ENCODE data around the gene CECR2.

Gene CECR2

DNA sequence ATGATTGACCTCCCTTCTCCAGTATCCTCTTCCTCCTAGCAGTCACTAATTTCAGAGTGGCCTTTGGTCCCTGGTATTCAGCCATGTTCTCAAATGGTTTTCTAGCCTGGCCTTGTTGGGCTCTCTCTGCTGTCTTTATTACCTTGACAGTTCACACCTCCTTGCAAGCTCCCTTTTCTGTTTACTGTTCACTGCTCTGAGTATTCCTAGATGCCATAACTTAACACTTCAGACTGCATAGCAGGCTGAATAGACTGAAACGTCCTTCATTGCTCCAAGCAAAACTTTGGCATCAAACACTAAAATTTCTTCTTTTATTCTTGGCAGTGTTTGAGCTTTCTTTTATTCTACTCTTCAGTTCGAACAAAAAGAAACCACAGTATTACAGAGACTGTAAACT lies 144.4 kb downstream of the CECR2 start:
- TF ChIP-seq EP300 (IDR thresholded peaks at IDR 0.05; ENCODE audit: borderline replicate concordance) = no peak
- TF ChIP-seq FOXM1 (IDR thresholded peaks at IDR 0.05; ENCODE audit: borderline replicate concordance, low read depth) = no peak
- TF ChIP-seq ZBTB7A (IDR thresholded peaks at IDR 0.05; ENCODE audit: low read depth) = no peak
- TF ChIP-seq YY1 (IDR thresholded peaks at IDR 0.05; ENCODE audit: low read depth) = no peak
- TF ChIP-seq, protein P1, sequence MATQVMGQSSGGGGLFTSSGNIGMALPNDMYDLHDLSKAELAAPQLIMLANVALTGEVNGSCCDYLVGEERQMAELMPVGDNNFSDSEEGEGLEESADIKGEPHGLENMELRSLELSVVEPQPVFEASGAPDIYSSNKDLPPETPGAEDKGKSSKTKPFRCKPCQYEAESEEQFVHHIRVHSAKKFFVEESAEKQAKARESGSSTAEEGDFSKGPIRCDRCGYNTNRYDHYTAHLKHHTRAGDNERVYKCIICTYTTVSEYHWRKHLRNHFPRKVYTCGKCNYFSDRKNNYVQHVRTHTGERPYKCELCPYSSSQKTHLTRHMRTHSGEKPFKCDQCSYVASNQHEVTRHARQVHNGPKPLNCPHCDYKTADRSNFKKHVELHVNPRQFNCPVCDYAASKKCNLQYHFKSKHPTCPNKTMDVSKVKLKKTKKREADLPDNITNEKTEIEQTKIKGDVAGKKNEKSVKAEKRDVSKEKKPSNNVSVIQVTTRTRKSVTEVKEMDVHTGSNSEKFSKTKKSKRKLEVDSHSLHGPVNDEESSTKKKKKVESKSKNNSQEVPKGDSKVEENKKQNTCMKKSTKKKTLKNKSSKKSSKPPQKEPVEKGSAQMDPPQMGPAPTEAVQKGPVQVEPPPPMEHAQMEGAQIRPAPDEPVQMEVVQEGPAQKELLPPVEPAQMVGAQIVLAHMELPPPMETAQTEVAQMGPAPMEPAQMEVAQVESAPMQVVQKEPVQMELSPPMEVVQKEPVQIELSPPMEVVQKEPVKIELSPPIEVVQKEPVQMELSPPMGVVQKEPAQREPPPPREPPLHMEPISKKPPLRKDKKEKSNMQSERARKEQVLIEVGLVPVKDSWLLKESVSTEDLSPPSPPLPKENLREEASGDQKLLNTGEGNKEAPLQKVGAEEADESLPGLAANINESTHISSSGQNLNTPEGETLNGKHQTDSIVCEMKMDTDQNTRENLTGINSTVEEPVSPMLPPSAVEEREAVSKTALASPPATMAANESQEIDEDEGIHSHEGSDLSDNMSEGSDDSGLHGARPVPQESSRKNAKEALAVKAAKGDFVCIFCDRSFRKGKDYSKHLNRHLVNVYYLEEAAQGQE (IDR thresholded peaks at IDR 0.05; ENCODE audit: low read depth) = no peak

DNA sequence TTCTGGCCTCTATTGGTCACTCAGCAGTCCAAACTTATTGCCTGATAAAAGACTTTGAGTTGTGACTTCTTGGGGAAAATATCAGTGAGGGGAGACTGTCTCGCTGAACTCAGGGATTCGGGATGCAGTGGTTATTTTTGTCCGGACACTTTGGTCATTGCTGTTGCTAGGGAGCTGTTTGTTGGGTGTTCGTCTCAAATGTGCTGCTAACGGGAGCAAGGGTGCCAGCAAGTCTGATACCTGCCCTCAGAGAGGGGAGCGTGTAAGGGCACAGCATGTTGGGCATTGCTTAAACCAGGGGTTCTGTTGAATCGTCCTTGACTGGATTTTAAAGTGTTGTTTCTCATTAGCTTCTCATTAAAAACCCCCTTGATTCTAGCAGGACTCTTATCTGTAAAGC lies 144.8 kb downstream of the CECR2 start:
- TF ChIP-seq MAX (IDR thresholded peaks at IDR 0.05) (no peak), TAF1 (IDR thresholded peaks at IDR 0.05; ENCODE audit: low read depth) (no peak), NFIC (IDR thresholded peaks at IDR 0.05) (no peak), USF1 (IDR thresholded peaks at IDR 0.05) (no peak), YY1 (IDR thresholded peaks at IDR 0.05; ENCODE audit: low read depth) (no peak)

- no peak for TF ChIP-seq CREB1 (IDR thresholded peaks at IDR 0.05; ENCODE audit: low read depth)
- no peak for TF ChIP-seq ZBTB7A (IDR thresholded peaks at IDR 0.05; ENCODE audit: low read depth)
- no peak for TF ChIP-seq YY1 (IDR thresholded peaks at IDR 0.05; ENCODE audit: low read depth)
- TF ChIP-seq TAF1 (IDR thresholded peaks at IDR 0.05; ENCODE audit: low read depth) = no peak
- TF ChIP-seq RAD21 (IDR thresholded peaks at IDR 0.05; ENCODE audit: low read depth) = no peak
- TF ChIP-seq TCF12 (IDR thresholded peaks at IDR 0.05; ENCODE audit: low read depth) = no peak
- no peak for TF ChIP-seq NFIC (IDR thresholded peaks at IDR 0.05)
- no peak for TF ChIP-seq MAX (IDR thresholded peaks at IDR 0.05)
- TF ChIP-seq FOXM1 (IDR thresholded peaks at IDR 0.05; ENCODE audit: borderline replicate concordance, low read depth) = no peak
- no peak for TF ChIP-seq TEAD4 (IDR thresholded peaks at IDR 0.05)
- TF ChIP-seq CEBPB (IDR thresholded peaks at IDR 0.05) = no peak
These were observed 149.1 kb downstream of the CECR2 start for GRCh38 chr22:17518406-17518805.

- TF ChIP-seq TAF1 (IDR thresholded peaks at IDR 0.05; ENCODE audit: low read depth) (no peak), YY1 (IDR thresholded peaks at IDR 0.05; ENCODE audit: low read depth) (no peak), CREB1 (IDR thresholded peaks at IDR 0.05; ENCODE audit: low read depth) (no peak), RAD21 (IDR thresholded peaks at IDR 0.05; ENCODE audit: low read depth) (no peak), TEAD4 (IDR thresholded peaks at IDR 0.05) (no peak), EP300 (IDR thresholded peaks at IDR 0.05; ENCODE audit: borderline replicate concordance) (no peak), FOXM1 (IDR thresholded peaks at IDR 0.05; ENCODE audit: borderline replicate concordance, low read depth) (no peak), CEBPB (IDR thresholded peaks at IDR 0.05) (no peak), TCF12 (IDR thresholded peaks at IDR 0.05; ENCODE audit: low read depth) (no peak), USF1 (IDR thresholded peaks at IDR 0.05) (no peak), NFIC (IDR thresholded peaks at IDR 0.05) (no peak)
- TF ChIP-seq, protein P1 (IDR thresholded peaks at IDR 0.05; ENCODE audit: low read depth) = no peak
These were observed 154.7 kb downstream of the CECR2 start for GRCh38 chr22:17523925-17524324.

- no peak for TF ChIP-seq CEBPB (IDR thresholded peaks at IDR 0.05)
- no peak for TF ChIP-seq ZBTB7A (IDR thresholded peaks at IDR 0.05; ENCODE audit: low read depth)
- TF ChIP-seq, protein P1 (IDR thresholded peaks at IDR 0.05; ENCODE audit: low read depth) = no peak
- TF ChIP-seq CREB1 (IDR thresholded peaks at IDR 0.05; ENCODE audit: low read depth) = no peak
- no peak for TF ChIP-seq YY1 (IDR thresholded peaks at IDR 0.05; ENCODE audit: low read depth)
- TF ChIP-seq RAD21 (IDR thresholded peaks at IDR 0.05; ENCODE audit: low read depth) = no peak
These were observed 167.0 kb downstream of the CECR2 start for GRCh38 chr22:17536269-17536668.
